ENCODE measurements around the gene AKAP13.
"Not testable (repeated sequence)": the region's sequence is repeated elsewhere in the genome, so short reads cannot be mapped to it uniquely, and the experiment has no call there.

AKAP13 gene

DNA sequence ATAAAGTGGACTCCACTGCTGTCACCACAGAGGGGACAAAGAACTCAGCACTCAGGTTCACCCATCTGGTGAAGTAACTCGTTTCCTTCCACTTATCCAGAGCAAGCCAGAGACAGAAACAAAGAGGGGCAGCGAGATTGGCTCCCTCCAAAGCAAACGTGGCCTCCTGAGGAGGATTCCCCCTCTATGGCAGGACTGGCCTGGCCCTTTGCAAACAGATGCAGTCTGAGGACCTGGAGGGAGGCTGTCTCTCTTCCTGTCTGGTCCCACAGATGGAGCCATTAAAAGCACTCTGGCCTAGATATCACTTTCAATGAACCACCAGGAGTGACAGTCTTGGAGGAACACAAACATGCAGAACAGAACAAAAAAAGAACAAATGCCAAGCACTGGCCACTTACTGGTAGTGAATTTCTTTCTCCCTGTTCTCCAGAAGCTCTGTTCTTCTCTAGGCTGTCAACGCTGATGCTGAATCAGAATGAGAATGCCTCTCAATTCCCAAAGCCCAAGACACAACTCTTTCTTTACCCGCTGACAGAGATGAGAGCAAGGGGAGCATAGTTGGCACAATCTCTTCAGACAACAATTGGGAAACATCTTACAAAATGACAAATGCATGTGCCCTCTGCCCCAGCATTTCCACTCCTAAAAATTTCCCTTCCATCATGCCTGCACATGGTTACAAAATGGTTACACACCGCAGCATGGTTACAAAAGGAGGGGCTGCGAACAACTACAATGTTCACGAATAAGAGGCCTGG is 400.0 kb downstream of the AKAP13 start:
- DNase-seq: no peak

- no peak for DNase-seq
Measured at GRCh38 chr15:85781099-85781498, 400.7 kb downstream of the AKAP13 start.

GRCh38 chr15:85782064-85782463 is 401.7 kb downstream of the AKAP13 start:
- no peak for DNase-seq

GRCh38 chr15:85785887-85786780 is 405.7 kb downstream of the AKAP13 start:
- DNase-seq: no peak

DNA sequence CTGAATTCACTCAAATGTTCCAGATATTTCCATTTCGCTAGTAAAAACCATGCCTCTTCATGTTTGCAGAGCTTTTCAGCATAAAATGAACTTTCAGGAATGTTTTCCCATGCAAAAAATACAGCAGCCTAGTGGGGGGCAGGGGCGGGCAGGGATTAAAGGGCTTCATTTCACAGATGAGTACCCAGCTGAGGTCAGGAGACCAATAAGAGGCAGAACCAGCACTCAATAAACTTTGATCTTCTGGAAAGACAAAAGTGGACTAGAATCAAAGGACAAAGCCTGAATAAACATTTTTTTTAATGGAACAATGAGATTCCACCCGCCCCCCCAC is 406.3 kb downstream of the AKAP13 start:
- no peak for DNase-seq

GRCh38 chr15:85788771-85789495 is 408.5 kb downstream of the AKAP13 start:
- no peak for DNase-seq

- DNase-seq: no peak
Measured at GRCh38 chr15:85789496-85789875, 409.1 kb downstream of the AKAP13 start.

- DNase-seq: no peak
Measured at GRCh38 chr15:85792102-85792731, 411.8 kb downstream of the AKAP13 start.

DNA sequence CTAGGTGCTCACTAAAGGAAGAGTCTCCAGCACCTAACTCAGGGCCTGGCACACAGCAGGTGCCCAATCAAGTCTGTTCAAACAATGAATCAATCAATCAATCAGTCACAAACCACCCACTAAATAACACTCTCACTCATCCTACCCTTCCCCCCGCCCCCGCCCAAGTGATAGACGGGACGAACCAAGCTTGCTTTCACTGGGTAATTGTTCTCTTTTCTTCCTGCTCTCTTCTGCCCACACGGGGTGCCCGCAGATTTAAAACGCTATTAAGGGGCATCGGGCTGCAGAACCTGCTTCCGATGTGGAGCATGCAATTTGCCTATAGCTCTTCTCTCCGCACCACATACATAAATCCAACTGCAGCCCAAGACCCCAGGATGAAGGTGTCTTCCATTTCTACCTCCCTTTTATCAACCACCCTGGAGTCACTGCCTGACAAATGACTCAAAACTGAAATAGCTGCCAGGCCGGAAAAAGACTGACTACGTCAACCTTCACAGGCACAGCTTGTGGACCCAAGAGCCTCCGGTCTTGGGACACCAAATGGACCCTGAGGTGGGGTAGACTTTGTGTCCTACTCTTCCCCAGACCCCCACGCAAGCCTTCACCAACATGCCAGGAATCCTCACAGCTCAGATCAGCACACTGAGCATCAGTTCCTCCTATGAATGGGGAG is 412.6 kb downstream of the AKAP13 start:
- DNase-seq: no peak

GRCh38 chr15:85793641-85794597 is 413.5 kb downstream of the AKAP13 start:
- peak; percentile 7 for DNase-seq

DNA sequence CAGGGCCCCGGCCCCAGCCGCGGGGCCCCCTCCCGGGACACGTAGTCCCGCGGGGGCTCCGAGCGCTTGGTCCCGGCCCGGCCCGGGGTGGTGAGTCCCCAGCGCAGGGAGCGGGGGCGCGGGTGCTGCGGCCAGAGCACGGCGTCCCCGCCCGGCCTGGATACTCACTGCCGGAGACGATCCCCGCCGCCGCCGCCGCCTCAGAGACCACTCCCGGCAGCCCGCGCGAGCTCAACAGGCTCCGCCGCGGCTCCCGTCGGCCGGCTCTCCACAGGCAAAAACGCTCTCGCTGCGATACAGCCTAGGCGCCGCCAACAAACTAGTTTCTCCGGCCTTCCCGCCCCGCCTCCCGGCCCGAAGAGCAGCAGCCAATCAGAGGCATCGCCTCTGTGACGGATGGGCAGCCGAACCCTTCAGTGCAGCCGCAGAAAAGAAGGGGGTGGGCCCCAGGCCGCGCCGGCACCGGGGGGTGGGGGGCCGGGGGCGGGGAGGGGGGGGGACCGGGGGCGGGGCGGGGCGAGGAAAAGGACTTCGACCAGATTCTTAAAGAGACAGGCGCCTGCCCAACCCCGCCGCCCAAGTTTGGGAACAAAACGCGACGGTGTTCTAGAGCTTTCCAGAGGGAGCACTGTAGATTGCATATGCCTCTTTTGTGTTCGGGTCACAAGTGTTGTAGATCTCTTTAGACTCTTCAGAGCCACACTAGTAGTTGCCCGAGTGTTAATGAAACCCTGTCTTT is 414.4 kb downstream of the AKAP13 start, which contains the start of gene KLHL25:
Gene KLHL25 (minus strand): TSS at position 328 of the 739 bp plus-strand sequence. CDS start 25,115 bp downstream, outside the sequence.
- peak; percentile 84 for DNase-seq

GRCh38 chr15:85795337-85796305 is 415.2 kb downstream of the AKAP13 start:
- no peak for DNase-seq

GRCh38 chr15:85796371-85796770 is 416.0 kb downstream of the AKAP13 start:
- DNase-seq: not testable (repeated sequence)
